Measurements from ENCODE around the gene CCPG1.
A peak's percentile ranks its signal among the peaks of the same experiment; 100 is the strongest.

Gene CCPG1

GRCh38 chr15:55318588-55319494 is 89.3 kb downstream of the CCPG1 start, which contains the start of the genes PIGB and PIGBOS1:
Gene PIGB (plus strand): TSS chr15:55319222. CDS start chr15:55319251, 29 bp downstream.
Gene PIGBOS1 (minus strand): TSS chr15:55319123. CDS start chr15:55317792, 1,331 bp downstream.
- peak; percentile 77 for DNase-seq (ENCODE audit: low read depth)
